GM23248 (cell line): ENCODE measurements around the gene ZNHIT1.

Experiments used
- EZH2 ChIP-seq: fragments of 200-600 bp; sonication (generic); IDR thresholded peaks from 2 replicates; pipeline ENCODE4 v1.6.1; 2018; ENCODE audit warnings: antibody characterized with exemption, mild to moderate bottlenecking; ENCODE audit not compliant: insufficient read depth, poor library complexity, severe bottlenecking
- EZH2phosphoT487 ChIP-seq: fragments of 200-600 bp; sonication (generic); IDR thresholded peaks from 2 replicates; pipeline ENCODE4 v1.6.1; 2018; ENCODE audit warnings: antibody characterized with exemption, moderate library complexity, mild to moderate bottlenecking, low read depth; ENCODE audit not compliant: insufficient read depth

DNA sequence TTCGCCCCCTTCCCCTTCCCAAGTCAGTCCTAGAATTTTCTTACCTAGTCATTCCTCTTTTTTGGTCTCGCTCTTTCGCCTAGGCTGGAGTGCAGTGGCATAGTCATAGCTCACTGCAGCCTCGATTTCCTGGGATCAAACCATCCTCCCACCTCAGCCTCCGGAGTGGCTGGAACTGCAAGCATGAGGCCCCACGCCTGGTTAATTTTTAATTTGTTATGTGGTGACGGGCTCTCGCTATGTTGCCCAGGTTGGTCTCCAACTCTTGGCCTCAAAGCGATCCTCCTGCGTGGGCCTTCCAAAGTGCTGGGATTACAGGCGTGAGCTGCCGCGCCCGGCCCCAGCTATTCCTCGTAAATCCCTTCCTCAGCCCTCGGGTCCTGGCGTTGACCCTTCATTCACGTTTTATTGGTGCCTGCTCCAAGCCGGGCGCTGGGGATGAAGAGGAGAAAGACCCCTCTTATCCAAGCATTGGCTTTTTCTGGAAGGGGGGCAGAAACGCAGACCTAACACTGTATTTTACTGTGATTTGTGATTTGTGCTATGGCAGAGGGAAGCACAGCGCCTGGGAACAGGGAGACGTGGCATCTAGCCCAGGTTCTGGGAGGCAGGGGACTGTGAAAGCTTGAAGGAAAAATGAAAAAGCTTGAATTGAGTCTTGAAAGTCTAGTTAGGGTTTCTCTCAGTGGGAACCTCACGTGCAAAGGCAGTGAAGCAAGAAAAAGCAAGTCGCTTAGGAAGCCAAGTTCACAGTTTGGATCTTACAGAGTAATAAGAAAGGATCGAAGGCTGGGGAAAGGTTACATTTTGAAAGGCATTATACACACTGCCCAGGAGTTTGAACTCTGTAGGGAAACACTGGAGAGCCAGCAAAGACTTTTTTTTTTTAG is 516 bp downstream of the ZNHIT1 start:
- TF ChIP-seq EZH2 (no peak), EZH2phosphoT487 (no peak)
